HG03565 (cell line): ENCODE data around the gene KCTD17.
"Not testable (repeated sequence)": the region's sequence is repeated elsewhere in the genome, so short reads cannot be mapped to it uniquely, and the experiment has no call there.

ENCODE experiments used
- ATAC-seq: cut with Tn5 transposase; IDR thresholded peaks from one replicate; pipeline ENCODE4 v1.9.1; 2021; ENCODE audit warnings: mild to moderate bottlenecking, moderate library complexity; ENCODE audit not compliant: unreplicated experiment

The KCTD17 gene

DNA sequence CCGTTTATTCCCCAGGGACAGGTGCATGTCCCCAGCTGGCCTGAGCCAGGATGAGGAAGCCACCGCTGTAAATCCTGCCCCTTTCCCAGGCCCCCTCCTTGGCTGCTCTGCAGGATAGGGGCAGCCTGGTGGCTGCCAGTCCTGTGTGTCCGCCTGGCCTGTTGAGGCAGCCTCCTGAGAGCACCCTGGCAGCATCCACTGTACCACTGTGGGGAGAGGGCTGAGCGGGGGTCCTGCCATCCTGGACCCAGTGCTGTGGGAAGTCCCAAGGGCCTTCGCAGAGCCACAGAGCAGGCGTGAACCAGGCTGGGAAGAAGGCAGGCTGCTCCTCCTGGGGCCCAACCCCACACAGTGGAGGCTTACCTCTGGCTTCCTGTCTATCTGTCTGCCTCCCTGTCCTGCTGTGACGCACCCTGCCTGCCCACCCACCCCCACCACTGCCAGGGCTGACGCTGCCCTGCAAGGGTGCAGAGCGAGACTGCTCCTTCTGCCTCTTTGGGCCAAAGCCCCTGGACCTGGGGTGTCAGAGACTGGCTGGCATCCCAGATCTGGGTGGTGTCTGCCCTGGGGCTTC is 8.4 kb downstream of the KCTD17 start:
- ATAC-seq: no peak

DNA sequence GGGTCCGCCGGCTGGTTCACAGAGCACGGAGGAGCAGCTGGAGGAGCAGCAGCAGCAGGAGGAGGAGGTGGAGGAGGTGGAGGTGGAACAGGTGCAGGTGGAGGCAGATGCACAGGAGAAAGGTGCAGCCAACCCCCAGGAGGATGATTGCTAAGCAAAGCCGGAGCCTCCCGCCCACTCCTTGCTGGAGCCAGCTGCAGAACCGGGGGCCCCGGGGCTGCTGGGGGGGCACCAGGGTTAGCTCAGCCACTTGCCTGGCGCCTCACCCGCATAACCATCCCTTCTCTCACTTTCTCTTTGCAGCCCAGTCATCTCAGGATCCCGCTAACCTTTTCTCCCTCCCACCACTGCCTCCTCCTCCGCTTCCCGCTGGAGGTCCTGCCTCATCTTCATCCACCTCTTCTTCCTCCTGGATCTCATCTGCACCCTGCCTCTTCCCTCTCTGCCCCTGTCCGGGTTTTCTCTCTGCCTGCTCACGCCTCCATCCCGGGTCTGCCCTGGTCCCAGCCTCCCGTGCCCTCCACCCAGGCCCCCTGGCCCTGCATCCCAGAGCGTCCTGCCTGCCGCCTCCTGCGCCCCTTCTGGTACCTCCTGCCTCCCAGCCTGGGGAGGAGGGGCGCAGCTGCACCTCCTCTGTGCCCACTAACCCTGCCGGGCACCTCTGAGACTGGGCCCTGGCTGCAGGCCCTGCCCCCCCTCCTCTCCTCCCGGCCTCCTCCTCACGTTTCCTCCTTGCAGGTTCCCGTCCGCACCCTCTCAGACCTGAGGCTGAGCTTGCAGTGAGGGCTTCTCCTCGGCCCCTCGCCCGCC is 9.5 kb downstream of the KCTD17 start:
- no peak for ATAC-seq

DNA sequence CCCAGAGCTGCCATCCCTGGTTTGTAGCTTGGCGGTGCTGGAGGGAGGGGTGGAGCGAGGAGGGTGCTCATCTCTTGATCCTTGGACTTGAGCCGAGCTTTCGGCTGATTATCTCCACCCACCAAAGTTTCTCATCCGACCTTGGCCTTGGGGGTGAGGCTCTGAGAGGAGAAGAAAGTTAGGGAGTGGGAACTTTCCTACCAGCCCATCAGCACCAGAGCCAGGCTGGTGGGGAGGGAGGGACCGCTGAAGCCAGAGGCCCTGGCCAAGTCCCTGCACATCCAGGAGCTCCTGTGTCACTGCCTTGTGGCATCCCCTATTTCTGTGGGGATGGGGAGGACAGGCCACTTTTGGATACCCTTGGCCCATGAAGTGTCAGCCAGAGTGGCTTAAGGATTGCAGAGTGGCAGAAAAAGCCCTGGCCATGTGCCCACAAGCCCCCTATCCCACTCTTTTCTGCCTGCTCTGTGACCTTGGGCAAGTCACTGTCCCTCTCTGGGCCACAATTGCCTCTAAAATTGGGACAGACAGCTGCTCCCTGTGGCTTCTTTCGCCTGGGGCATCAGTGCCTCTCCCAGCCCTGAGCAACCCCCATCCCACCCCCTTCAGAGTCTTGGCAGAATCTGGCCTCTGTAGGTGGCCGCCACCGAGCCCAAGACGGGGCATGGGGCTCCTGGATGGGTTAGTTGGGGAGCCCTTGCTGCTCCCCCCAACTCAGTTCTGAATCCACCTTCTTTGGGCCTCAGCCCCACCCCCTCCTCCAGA is 10.3 kb downstream of the KCTD17 start:
- ATAC-seq: no peak

GRCh38 chr22:37062376-37062675 is 10.8 kb downstream of the KCTD17 start:
- no peak for ATAC-seq

GRCh38 chr22:37062702-37063381 is 11.3 kb downstream of the KCTD17 start:
- ATAC-seq: no peak

DNA sequence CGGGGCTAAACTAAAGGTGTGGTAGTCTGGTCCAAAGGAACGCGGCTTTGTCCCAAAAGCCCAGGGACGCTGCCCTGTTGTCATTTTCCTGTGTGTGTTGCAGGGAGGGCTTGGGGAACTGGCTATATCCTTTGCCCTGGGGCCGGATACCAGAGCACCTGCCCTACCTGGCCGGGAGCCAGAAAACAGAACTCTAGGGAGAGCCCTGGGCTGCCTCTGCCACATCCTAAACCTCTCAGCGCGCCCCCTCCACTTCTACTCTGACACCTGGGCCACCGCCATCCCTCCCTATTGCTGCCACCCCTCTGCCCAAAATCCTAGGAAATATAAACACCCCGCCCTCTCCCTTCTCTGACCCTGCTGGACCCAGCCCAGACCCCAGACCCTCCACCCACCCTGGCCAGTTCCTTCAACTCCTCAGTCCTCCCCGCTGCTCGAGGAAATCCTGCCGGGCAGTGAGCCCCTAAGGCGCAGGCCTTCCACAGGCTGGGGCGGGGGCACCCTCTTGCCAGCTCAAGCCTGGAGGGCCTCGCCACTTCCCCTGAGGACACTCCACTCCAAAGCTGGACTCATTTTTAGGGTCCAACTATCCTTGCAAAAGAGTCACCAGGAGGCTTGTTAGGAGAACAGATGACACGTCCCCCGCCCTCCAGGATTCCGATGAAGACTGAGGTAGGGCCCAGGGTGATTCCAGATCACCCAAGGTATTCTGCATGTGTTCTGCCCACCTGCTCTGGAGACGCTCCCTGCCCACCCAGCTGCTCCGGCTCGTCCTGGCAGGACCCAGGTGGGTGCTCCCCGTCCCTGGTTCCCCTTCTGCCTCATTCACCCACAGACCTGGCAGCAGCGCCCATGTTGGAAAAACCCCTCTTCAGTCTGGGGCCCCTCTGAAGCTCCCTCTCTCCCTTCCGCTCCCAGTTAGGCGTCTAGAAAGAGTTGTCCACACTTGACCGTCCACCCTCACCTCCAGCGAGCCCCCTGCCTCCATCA is 12.2 kb downstream of the KCTD17 start:
- no peak for ATAC-seq

DNA sequence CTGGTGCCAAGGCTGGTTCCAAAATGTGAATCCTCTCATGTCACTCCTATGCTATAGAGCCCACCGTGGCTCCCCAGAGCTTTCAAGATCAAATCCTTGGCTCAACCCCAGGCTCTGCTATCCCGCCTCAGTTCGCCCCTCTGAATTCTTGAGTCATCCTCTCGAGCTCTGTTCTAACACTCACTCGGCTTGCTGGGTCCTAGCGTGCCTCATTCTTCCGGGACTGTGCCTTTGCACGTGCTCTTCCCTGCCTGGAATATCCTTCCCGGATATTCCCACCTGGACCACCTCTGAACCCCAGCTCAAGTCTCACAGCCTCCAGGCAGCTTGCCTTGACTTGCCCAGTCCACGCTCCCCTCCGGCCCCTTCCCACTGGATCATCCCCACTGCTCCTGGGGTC is 13.0 kb downstream of the KCTD17 start:
- no peak for ATAC-seq

DNA sequence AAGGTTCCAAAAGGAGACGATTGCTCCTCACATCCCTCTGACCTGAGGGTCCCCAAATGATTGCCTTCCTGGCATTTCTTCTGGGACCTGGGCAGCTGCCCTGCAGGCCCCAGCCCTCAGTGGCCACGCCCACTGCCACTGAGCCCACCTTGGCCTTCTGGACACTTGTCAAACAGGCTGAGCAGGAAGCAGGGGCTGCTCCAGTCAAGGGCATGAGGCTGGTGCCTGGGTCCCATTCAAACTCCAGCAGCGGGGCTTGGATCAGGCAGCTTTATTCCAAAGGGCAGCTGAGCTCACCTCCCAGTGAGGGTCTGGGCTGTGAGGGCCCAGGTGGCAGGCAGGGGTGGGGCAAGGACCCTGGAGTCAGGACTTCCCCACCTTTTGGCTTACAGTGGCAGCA is 13.6 kb downstream of the KCTD17 start:
- no peak for ATAC-seq

- no peak for ATAC-seq
Observed at GRCh38 chr22:37065961-37066360, 14.4 kb downstream of the KCTD17 start.

DNA sequence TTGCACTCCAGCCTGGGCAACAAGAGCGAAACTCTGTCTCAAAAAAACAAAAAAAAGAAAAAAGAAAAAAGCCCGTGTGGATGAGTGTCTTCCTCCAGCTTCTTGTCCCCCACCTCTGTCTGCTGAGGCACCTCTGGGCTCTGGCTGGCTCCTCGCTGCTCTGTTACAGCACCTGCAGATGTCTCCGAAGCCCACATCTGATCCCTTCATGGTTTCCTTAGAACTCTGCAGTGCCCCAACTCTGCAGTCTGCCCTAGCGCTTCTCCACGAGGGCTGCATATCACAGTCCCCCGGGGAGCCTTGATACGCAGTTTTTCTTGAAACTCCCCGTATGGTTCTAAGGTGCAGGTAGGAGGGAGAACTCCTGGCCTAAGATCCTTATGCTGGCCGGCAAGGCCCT is 15.9 kb downstream of the KCTD17 start:
- no peak for ATAC-seq

- ATAC-seq: no peak
Observed at GRCh38 chr22:37068859-37069258, 17.3 kb downstream of the KCTD17 start.

- no peak for ATAC-seq
Observed at GRCh38 chr22:37069319-37069718, 17.8 kb downstream of the KCTD17 start.

- ATAC-seq: no peak
Observed at GRCh38 chr22:37069719-37070118, 18.2 kb downstream of the KCTD17 start.

GRCh38 chr22:37070334-37070733 is 18.8 kb downstream of the KCTD17 start:
- no peak for ATAC-seq

DNA sequence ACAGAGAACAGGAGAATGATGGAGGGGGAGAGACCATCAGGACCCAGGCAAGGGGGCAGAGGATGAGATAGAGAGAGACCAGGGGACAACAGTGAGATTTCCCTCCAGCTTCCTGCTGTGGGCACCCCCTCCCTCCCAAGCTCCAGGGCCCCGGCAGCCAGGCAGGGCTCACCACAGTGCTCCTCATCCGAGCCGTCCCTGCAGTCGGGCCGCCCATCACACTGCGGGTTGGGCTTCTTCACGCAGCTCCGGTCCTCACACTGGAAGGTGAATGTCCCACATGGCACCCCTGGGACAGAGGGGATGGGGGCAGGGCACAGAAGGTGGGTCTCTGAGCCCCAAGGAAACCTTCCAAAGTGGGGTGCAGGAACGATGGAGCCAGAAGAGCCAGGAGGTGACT is 19.2 kb downstream of the KCTD17 start:
- no peak for ATAC-seq

- ATAC-seq: not testable (repeated sequence)
Observed at GRCh38 chr22:37071850-37072592, 20.5 kb downstream of the KCTD17 start.

GRCh38 chr22:37072673-37073072 is 21.1 kb downstream of the KCTD17 start:
- no peak for ATAC-seq

- ATAC-seq: no peak
Observed at GRCh38 chr22:37074537-37074936, 23.0 kb downstream of the KCTD17 start.

GRCh38 chr22:37075046-37075445 is 23.5 kb downstream of the KCTD17 start:
- no peak for ATAC-seq
